COR-L47 (cell line): ENCODE measurements around the gene ABHD17A.
"Not testable (repeated sequence)": the region's sequence is repeated elsewhere in the genome, so short reads cannot be mapped to it uniquely, and the experiment has no call there.

ENCODE experiments used
- DNase-seq: peaks from one replicate; lab custom pipeline; 2025; lab: John Stamatoyannopoulos, UW

ABHD17A gene

DNA sequence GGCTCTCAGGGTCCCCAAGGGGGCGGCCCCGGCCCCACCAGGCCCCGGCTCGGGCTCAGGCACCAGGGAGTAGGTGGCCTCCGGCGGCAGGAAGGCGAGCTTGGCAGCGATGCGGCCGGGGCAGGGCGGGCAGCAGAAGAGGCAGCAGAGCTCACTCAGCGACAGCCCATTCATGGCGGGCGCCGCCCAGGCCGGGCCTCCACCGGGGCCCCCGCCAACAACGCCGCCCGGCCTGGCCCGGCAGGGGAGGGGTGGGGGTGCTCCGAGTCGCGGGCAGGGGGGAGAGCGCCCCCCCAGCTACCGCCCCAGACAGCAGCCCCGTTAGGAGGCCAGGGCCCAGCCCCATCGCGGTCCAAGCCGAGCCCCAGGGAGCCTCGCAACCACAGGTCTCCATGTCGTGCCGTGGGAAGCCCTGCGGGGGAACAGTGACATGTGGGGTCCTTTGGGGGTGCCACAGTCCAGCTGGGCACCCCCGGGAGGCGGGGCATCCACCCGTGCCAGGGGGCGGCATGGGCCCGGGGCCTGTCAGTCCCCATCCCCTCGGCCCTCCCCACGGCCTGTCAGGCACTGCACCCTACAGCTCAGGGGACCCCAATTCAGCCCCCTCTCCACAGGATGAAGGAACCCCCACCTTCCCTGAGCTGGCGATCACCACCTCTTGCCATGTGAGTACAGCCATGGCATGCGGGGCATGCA is 3.8 kb downstream of the ABHD17A start:
- not testable (repeated sequence) for DNase-seq

DNA sequence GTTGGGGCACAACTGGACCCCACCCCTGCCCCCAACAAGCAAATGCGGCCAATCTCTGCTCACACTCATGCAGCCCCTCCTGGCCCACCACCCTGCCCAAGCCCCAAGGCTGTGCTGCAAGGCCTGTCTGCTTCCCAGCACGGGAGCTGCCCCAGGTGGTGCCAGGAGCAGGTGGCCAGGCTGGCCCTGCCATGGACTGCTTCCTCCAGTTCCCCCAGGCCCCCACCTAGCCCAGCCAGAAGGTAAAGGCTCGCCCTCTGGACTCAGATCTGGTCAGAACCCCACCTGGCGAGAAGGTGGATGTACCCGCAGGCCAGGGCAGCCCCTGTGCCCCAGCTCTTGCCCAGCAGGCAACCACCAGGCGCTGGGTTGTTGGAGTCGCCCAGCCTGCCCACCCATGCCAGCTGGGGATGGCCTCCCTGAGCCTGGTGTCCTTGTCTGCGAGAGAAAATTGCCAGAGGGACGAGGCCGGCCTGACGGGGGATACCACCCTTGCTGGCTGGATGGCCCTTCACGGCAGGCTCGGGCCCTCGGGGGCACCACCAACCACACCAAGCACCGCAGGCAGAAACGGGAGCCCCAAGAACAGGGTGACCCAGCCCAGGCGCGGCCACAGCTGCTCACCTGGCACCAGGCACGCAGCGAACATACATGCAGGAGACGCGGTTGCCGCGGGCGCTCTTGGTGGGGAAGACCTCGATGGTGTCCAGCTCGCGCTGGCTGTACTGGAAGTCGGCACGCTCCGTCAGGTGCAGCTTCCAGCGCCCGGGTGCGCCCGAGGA is 4.5 kb downstream of the ABHD17A start:
- DNase-seq: no peak

DNA sequence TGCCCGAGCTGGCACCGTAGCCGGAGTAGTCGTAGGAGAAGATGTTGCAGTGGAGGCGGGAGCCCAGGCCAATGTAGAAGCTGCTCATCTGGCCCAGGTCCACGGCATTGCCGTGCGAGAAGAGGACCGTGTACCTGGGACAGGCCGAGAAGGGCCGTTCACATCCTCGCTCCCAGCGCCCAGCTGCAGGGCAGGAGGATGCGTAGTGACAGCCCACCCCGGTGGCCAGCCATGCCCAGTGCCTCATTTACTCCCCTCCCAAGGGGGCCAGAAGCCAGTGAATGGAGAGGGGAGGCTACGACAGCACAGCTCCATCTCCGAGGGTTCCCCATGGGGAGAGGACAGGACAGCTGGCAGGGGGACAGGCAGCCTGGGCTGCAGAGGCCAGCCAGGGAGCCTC is 5.3 kb downstream of the ABHD17A start:
- not testable (repeated sequence) for DNase-seq

DNA sequence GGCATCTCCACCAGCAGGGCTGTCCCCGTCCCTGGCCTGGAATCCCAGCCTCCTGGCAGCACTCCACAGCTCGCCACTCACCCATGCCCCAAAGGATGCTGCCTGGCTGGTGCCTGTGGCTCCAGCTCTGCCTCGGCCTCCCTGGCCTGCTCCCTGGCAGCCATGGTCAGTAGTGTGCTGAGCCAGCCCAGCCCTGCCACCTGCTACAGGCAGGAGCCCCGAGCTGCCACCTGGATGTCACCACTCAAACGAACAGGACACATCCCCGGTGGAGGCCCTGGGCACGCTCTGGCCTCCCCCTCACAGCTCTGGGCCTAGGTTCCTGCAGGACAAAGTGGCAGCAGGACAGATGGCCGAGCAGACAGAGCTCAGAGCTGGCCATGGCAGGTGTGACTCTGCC is 6.7 kb downstream of the ABHD17A start:
- DNase-seq: not testable (repeated sequence)

DNA sequence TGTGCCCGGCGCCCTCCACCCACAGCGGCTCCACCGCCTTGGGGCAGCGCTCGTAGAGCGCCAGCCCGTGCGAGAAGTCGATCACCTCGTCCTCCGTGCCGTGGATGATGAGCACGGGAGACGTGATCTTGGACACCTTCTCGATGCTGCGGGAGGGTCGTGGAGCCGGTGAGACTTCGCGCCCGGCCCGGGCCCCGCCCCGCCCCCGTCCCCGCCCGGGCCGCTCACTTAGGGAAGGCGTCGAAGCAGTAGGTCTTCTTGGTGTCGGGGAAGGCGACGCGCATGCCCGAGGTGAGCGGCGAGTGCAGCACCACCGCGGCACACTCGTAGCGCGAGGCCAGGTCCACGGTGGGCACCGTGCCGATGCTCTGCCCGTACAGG is 8.0 kb downstream of the ABHD17A start:
- DNase-seq: not testable (repeated sequence)

DNA sequence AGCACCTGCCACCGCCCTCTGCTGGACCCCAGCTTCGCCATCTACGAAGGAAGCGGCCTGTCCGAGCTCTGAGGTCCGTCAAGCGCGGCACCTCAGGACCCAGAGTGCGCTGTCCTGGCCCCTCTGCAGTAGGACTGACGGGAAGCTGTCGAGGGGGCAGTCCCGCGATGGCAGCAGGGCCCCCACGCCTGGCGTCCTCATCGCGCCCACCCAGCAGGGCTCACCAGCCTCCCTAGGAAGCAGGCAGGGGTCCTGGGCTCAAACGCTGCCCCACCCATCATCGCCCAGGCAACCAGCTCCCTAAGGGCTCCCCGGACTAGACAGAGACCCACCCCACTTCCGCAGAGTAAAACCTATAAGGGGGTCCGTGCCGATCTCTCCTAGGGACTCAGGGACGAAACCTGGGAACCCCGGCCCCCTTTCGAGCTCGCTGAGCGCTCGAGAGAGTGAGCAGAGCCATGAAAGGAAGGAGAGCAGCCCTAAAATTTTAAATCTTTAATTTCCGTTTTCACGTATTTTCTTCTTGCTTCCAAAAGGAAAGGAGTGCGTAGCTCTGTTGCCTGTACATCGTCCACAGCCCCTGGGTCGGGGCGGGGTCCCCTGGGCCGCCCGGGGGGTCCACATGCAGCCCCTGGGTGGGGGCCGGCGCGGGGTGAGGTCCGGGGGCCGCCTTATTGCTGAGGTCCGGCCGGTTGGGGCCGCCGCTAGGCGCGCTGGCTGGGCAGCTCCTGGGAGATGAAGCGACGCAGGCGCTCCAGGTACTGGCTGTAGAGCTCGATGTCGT is 8.6 kb downstream of the ABHD17A start:
- DNase-seq: not testable (repeated sequence)

DNA sequence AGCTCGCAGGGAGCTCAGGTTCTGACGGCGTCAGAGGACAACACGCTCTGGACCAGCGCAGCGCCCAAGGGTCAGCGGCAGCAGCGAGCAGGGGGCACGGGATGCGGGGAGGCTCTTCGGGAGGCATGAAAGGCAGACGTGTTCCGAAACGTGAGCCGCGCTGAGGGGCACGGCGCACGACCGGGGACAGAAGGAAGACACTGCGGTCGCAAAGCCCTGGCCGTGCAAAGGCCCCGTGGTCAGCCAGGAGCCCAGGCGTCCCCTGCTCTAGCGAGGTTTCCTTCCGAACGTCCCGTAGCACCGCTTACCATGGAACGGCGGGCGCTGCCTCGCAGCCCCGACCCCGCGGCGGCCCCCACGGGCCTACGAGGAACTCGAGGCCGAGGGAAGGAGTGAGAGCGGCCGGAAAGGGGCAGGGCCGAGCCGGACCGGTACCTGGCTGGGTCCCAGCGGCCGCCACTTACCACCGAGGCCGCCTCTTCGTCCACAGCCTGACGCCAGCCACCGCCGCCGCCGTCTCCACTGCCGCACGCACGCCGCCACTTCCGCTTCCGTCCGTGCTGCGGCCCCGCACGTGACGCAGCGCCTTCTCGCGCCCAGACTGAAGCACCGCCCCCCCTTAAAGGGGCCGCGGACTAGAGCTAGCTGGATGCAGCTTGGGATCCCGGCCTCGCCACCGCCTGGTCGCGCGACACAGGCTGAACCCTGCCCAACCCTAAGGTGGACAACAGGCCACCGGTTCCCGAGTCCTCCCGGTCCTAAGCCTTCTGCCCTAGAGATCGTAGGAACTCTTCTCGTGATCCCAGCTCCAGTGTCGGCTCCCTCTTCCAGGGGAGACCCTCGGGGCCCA is 9.4 kb downstream of the ABHD17A start:
- DNase-seq: peak; percentile 86

DNA sequence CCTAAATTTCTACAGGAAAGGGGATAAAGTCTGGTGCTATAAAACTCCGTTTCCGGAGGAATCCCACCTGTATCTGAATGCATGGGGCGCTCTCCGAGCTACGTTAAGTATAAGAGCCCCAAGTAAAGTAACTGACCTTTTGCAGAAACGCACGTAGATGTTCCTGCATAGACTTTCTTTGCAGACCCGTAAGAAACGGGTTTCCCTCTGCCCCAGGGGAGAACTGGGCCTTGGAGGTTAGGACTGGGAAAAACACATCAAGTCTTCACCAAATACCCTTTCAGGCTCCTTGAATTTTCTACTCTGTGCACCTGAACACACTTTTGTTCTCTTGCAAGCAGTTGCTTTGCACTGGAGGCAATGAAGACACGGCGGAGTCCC is 10.0 kb downstream of the ABHD17A start:
- DNase-seq: not testable (repeated sequence)

DNA sequence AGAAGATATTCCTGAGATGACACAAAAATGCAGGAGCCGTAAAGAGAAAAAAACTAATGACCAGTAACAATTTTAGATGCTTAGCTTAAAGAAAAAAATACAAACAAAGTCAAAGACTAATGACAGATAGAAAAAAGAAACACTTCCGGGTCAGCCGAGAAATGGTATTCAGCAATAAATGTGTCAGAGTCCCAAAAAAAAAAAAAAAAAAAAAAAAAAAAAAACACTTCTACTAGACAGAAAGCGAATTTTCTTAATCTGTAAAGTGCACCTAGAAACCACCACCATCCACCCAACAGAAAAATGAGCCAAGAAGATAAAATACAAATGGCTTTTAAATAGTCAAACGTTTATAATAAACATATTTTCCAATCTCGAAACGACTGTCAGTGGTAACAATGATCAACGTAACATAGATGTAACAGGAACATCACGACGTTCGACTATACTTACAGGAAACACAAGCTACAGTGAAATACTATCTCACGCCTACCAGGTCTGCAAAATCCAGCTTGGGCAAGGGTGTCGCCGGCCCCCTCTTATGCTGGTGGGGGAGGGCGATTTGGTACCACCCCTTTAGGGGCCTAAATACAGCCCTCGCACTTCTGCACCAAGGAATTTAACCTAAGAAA is 10.6 kb downstream of the ABHD17A start:
- no peak for DNase-seq

DNA sequence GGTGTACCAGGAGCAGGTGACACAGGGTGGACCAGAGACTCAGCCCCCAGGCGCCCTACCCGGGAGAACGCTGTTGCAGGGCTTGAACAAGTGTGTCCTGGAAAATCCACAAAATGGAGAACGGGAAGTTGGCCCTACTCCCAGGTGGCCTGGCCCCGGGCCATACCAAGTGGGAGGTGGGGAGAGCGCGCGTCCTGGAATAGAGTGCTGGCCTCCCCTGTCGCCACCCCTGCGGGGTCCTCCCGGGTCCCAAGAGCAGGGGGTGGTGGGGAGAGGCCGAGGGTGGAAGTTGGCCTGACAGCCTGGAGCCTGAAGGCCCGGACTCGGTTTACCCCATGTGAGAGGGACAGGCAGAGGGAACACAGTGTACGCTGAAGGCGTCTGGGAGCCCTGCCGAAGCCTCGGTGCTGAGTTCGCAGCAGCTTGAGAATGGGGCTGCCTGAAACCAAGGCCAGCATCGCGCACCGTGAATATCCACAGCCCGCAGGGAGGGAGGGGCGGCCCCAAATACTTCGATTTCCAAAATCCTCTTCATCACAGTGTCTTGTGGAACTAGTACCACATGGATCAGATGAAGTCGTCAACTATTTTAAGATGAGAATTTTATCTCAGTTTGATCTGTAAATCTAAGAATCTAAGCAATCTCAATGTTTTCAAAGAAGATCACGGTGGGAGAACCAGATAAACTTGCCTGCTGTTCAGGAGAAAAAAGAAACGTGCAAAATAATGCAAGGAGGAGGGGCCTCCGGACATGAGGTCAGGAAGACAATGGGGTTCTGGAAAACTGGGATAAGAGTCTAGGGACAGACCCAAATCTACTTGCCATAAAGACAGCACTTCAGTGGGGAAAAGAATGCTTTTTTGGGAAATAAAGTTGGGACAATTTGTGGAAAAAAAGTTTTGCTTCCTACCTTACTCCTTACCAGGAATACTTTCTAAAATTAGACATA is 11.5 kb downstream of the ABHD17A start:
- no peak for DNase-seq

DNA sequence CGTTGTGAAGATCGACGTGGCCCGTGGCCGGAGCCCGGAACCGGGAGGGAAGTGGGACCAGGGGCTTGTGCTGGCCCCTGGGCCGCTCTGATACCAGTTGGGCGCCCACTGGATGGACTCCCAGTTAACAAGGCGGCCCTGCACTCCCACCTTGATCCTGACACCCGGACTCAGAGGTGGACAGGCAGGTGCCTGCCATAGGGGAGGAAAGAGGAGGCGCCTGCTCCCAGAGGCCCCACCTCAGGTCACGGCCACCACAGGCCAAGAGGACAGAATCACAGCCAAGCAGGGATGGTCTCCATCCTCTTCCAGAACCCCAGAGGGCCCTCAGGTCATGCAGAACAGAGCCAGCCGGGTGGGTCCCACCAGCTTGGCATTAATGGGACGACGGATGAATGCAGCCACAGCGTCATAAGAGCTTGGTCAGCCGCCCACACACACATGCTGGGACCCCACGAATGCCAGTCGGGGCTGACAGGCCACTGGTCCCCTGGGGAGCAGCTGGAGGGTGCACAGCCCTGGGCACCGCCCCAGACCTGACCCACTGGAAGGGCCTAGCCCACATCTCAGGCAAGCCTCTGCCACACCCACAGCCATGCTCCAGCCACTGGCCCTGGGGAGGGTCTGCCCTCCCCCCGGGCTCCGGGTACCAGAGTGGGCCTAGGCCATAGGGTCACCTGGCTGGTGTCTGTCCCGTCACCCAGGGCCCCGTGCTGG is 12.3 kb downstream of the ABHD17A start:
- DNase-seq: no peak

DNA sequence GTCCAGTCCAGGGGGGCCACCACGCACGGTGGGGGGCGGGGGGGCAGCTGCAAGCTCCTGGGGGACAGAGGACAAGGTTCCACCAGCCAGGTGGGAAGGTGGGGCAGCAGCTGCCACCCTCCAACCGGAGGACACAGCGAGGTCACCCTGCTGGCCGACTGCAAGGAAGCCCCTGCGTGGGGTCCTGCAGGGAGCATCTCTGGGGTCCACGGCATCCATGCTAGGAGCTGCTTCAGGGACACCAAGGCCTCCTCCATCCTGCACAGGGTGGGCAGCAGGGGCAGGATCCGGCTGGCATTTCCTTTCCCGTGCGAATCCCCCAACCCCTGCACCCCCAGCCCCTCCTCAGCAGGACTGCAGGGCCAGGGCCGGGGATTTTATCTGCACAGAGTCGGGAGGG is 13.7 kb downstream of the ABHD17A start:
- DNase-seq: no peak

DNA sequence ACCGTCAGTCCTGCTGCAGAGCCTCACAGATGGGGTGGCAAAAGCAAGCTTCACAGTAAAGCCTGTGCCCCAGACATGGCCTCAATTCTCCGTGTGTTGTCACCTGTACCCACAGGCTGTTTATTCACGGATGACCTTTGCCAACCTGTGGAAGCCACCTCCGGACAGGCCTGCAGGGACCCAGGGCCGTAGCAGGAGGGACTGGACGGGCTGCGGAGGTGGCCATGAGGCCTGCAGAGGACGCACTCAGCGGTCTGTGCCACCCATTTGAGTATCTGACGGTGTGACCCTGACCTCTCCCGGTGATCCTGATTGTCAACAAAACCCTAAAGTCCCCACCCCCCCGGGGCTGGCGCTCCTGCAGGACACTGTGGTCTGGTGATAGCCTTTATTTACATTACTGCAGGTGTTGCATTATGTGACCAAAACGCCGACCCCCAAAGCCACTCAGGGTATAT is 14.1 kb downstream of the ABHD17A start:
- DNase-seq: no peak

DNA sequence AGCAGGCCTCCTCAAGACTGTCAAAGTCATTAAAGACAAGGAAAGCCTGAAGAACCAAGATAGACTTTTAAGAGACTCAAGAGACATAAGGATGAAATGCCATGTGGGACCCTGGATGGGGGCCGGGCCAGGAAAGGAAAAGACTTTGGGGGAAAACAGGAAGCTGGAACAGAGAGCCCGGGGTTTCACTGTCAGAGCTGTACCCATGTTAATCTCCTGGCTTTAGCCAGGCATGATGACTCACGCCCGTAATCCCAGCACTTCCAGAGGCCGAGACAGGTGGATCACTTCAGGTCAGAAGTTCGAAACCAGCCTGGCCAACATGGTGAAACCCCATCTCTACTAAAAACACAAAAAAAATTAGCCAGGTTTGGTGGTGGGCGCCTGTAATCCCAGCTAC is 16.3 kb downstream of the ABHD17A start:
- DNase-seq: no peak

DNA sequence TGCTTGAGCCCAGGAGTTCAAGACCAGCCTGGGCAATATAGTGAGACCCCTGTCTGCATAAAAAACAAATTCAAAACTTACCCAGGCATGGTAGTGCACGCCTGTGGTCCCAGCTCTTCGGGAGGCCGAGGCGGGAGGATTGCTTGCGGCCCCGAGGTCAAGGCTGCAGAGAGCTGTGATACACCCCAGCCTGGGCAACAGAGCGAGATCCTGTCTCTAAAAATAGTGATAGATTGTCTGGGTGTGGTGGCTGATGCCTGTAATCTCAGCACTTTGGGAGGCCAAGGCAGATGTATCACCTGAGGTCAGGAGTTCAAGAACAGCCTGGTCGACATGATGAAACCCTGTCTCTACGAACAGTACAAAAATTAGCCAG is 18.0 kb downstream of the ABHD17A start:
- no peak for DNase-seq

DNA sequence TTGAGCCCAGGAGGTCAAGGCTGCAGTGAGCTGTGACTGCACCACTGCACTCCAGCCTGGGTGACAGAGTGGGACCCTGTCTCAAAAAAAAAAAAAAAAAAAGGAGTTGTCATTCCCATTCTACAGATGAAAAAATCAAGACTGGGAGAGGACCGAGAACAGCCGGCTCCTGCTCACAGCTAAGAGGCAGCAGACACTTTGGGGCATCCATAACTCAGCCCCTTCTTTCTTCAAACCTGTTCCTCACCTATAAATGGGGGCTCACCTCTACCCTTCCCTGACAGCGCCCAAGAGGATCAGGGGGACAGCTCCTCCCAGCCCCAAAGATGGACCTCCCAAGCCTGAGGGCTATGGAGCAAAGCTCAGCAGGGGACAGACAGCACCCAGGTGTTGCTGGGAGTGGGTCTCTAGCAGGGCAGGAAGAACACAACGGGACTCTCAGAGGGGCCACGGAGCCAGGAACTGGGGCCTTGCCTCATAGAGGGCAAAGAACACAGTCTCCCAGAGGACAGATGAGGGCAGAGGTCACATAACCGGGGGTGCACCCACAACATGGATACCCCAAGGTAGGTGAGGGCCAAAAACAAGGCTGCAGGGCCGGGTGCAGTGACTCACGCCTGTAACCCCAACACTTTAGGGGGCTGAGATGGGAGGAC is 18.5 kb downstream of the ABHD17A start:
- DNase-seq: no peak

DNA sequence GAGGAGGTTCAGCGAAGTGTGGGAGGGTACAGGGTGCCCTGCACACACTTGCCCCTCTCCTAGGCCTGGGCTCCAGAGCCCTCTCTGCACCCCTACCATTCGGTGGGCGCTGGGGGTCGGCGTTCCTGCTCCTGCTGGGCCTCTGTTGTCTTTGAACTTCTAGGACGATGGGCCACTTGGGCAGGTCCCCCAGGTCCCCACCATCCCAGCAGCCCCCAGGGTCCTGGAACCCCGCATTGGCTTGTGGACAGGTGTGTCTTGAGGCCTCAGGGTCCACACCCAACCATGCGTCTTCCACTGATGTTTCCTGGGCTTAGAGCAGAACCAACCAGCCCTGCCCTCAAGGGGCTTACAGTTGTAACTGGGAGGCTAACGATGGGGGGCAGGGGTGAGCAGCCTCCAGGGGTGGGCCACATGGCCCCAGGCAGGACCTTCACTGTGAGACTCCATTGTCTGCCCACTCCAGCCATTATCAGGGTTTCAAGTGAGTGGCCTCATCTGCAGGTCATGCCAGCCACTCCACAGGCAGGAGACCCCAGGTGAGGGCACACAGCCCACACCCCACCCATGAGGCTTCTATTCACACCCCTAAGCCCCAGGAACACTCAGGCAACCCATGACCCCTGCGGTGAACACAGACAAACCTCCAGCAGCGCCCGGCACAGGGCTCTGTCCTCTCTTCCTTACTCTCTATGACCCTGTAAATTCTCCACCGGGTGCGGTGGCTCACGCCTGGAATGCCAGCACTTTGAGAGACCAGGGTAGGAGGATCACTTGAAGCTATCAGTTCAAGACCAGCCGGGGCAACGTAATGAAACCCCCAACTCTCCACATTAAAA is 19.9 kb downstream of the ABHD17A start:
- no peak for DNase-seq
